Midbrain (tissue), 1 donor: ENCODE measurements around the gene GSK3A.

Source experiments
- DNase-seq: peaks from one replicate; lab custom pipeline; 2025; lab: John Stamatoyannopoulos, UW

GSK3A gene

DNA sequence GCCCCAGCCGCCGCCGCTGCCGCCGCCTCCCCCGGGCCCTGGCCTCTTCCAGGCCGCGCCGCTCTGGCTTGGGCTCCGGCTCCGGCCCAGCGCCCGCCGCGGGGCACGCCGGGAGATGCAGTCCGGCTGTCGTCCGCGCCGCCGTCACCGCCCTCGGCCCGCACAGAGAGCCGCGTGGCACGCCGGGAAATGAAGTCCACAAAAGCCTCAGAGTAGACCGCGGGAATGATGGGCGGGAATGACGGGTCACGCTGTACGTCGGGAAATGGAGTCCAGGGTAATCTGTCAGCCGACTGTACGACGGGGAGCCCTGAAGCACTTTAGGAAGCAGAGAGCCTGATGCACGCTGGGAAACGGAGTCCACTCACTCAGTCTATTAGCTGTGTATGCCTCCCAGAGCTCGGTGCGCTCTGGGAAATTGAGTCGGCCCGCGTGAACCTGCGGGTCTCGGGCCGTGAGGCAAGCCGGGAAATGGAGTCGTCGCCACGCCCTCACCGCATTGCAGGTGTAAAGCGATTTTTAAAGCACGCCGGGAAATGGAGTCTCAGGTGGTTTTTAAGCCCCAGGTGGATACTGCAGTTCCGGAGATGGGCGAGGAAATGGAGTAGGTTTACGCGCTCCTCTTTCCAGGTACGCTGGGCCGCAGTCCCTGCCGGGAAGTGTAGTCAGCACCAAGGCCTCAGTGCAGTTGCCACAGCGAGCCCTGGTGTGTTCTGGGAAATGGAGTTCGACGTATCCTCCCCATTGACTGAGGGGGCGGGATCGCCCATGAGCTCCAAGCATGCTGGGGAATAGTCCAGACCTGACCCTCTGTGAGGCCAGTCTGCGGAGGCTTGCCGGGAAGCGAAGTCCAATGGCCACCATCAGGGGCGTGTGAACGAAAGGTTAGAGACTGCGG lies at the start of gene GSK3A:
TSS of gene GSK3A (minus strand) at position 91 of the 898 bp plus-strand sequence. CDS start 137 bp downstream, outside the sequence.
- DNase-seq, result peak; percentile 100

DNA sequence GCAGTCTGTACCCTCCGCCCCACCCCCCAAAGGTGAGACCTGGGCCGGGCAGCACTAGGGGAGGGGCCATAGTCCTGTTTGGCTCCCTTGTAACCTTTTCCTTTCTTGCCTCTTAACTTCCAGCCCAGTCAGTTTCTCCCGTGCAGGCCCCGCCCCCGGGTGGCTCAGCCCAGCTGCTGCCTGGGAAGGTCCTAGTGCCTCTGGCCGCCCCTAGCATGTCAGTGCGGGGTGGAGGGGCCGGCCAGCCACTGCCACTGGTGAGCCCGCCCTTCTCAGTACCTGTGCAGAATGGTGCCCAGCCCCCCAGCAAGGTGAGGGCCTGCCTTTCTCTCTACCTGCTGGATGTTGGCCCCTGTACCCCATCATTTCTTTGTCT lies 49.0 kb upstream of the GSK3A start:
- DNase-seq, result no peak

DNA sequence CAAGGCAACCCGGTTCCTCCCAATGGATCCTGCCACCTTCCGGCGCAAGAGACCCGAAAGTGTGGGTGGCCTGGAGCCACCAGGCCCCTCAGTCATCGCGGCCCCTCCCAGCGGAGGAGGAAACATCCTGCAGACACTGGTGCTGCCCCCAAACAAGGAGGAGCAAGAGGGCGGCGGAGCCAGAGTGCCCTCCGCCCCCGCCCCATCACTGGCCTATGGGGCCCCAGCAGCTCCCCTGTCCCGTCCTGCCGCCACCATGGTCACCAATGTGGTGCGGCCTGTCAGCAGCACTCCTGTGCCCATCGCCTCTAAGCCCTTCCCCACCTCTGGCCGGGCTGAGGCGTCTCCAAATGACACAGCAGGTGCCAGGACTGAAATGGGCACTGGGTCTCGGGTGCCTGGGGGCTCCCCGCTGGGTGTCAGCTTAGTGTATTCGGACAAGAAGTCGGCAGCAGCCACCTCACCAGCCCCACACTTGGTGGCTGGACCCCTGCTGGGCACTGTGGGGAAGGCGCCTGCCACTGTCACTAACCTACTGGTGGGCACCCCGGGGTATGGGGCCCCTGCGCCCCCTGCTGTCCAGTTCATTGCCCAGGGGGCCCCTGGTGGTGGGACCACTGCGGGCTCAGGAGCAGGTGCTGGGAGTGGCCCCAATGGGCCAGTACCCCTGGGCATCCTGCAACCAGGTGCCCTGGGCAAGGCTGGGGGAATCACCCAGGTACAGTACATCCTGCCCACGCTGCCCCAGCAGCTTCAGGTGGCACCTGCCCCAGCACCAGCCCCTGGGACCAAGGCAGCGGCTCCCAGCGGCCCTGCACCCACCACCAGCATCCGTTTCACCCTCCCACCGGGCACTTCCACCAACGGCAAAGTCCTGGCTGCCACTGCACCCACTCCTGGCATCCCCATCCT lies 48.4 kb upstream of the GSK3A start:
- DNase-seq, result no peak

DNA sequence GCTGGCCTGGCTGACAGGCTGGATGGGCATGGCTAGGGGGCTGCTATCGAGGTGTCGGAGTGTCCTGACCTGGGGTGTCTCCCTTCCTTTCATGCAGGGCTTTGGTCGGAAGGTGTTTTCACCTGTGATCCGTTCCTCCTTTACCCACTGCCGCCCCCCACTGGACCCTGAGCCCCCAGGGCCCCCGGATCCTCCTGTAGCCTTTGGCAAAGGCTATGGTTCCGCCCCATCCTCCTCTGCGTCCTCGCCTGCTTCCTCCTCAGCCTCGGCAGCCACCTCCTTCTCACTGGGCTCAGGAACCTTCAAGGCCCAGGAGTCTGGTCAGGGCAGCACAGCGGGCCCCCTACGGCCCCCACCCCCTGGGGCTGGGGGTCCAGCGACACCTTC lies 47.7 kb upstream of the GSK3A start:
- no peak for DNase-seq

DNA sequence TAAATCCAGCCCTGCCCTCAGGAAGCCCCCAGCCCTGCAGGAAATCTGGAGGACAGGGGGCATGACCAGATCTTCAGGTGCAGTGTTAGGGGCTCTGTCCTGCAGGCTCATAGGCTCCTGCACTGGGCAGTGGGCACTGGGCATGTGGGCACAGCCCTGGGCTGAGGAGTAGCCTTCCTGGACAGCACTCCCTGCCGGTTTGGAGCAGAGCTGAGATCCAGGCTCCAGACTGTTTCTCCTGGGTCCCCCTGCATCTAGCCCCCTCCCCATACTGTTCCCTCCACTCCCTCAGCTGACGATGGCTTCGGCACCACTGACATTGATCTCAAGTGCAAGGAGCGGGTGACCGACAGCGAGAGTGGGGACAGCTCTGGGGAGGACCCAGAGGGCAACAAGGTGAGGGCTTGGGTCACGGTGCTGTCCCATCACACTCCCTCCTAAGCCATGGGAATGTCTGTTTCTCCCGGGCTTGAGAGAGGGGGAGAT lies 47.2 kb upstream of the GSK3A start:
- DNase-seq, result no peak

DNA sequence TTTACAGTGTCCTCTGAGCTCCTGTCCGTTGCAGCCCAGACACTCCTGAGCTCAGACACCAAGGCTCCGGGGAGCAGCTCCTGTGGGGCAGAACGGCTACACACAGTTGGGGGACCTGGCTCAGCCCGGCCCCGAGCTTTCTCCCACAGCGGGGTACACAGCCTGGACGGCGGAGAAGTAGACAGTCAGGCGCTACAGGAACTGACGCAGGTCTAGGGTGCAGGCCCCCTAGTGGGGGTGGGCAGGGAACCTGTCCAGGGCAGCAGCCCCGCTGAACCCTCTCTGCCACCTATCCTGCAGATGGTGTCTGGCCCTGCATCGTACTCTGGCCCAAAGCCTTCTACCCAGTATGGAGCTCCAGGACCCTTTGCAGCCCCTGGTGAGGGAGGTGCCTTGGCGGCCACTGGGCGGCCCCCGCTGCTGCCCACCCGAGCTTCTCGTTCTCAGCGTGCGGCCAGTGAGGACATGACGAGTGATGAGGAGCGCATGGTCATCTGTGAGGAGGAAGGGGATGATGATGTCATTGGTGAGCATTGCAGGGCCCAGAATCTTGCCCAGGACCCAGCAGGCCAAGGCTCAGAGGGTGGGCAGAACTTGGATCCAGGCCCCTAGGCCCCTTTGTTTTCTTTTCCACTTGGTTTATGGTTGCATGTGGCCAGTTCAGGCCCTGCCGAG lies 46.6 kb upstream of the GSK3A start:
- DNase-seq, result no peak

DNA sequence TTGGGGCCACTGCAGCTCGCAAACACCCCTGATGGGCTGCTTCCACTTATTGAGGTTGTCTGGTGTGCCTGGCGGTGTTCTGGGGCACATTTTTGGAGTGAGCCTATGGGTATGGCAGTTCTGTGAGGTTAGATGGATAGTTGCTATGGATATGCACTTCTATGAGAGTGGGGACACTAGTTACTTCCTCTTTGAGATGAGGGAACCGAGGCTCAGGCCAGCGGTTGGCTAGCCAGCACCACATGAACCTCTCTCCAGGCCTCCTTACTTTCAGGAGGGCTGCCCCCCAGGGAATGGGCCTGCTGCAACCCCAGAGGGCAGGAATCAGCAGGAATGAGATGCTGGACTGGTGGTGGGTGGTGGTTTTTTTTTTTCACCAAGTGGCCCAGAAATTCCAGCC lies 46.0 kb upstream of the GSK3A start:
- DNase-seq, result no peak

DNA sequence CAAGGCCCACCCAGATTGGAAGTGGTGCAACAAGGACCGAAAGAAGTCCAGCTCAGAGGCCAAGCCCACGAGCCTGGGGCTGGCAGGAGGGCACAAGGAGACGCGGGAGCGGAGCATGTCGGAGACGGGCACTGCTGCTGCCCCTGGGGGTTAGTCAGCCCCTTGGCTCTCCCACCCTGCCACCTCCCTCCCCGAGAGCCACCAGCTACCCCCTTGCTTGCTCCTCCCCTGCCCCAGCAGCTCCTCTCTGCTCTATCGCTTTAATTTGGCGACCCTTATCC lies 45.4 kb upstream of the GSK3A start:
- DNase-seq, result no peak

DNA sequence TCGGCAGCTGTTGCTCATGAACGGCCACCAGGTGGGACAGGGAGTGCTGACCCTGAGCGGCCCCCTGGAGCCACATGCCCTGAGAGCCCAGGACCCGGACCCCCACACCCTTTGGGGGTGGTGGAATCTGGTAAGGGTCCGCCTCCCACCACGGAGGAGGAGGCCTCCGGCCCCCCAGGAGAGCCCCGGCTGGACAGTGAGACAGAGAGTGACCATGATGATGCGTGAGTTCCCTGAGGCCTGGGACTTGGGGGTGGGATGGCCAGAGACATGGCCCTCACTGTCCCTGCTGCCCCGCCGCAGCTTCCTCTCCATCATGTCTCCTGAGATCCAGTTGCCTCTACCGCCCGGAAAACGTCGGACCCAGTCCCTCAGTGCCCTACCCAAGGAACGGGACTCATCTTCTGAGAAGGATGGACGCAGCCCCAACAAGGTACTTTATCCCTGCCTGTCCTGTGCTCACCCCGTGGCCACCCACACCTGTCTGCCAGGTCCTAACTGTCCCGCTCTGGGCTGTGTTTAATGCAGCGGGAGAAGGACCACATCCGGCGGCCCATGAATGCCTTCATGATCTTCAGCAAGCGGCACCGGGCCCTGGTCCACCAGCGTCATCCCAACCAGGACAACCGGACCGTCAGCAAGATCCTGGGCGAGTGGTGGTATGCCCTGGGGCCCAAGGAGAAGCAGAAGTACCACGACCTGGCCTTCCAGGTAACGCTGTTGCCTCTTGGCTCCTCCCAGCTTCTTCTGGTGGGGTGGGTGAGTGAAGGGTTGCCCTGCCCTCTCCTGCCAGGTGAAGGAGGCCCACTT lies 44.8 kb upstream of the GSK3A start:
- no peak for DNase-seq

DNA sequence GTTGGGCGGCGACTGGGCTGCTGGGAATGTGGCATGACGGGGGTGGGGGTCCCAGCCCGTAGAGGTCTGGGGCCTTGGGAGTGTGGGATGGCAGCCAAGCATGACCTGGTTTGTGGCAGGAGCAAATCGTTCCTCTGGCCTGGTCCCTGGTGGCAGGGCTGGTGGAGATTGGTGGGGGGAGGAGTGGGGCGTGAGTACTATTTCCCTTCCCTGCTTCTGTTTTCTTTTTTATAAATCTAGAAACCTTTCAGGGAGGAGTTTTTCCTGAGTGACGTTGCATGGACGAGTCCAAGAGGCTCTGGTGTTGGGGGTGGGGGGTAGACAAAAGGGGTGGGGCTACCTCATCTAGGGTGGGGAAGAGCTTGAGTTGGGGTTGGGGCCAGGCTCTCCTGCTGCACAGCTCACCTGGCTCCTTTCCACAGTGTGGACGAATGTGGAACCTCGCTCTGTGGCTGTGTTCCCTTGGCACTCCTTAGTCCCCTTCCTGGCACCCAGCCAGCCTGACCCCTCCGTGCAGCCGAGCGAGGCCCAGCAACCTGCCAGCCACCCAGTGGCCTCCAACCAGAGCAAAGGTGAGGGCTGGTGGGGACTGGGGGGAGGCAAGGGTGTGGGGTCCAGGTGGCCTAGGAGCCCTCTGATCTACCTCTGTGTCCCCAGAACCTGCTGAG lies 44.1 kb upstream of the GSK3A start:
- DNase-seq, result peak; percentile 27

DNA sequence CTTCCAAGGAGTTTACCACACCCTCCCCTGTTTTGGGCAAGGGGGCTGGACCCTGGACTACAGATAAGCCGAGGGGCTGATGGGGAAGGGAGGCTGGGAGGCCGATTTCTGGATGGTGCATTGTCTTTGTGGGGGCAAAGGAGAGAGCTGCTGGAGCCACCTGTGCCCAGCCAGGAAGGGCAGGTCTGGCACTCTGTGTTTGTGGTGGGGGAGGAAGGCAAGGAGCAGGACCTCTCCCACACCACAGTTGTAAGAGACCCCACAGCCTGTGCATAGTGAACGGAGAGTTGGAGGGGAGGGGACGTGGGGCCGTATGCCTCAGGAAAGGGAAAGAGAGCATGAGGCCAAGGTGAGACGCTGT lies 43.6 kb upstream of the GSK3A start:
- no peak for DNase-seq

DNA sequence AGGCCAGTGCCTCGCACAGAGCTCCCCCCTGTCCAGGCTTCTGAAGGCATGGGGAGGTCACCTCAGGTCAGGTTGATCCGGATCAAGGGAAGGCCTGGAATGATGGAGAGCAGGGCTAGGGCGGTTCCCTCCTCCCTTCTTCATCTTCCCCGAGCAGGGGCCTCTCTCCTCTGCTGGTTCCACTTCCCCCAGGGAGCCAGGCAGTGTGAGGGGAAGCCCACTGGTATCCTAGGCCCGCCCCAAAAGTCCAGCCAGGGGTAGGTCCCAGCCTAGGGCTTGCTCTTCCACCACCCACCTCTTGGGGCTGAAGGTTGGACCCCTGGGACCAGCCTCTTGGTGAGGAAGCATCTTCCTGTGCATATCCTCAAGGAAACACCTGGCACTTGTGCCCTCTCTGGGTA lies 43.1 kb upstream of the GSK3A start:
- no peak for DNase-seq

DNA sequence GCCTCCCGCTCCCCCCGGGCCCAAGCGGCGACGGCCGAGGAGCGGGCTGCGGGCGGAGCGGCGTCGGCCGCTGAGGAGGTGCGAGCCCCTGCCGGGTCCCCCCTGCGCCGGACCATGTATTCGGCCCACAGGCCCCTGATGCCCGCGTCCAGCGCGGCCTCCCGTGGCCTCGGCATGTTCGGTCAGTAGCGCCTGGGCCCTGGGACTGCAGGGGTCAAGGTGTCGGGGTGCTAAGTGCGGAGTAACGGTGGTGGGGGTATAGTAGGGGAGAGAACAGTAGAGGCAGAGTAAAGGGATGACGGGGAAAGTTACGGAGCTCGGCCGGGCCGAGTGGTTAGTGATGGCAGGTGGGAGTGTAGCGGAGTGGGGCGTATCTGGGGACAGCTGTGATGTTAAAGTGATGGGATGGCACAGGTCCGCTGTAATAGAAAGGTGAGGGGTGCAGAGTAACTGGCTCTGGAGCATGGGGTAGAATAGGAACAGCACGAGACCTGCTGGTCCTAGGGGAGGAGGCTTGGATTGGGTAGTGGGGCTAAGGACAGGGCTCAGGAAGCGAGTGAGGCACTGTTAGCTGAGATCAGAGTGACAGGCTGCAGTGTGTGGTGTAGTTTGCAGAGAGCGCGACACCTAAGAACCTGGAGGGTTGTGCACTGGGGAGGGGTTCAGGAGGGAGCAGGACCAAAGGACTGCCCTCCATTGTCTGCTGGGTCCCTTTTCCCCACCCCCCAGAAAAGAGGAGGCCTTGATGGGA lies 42.4 kb upstream of the GSK3A start:
- DNase-seq, result no peak

DNA sequence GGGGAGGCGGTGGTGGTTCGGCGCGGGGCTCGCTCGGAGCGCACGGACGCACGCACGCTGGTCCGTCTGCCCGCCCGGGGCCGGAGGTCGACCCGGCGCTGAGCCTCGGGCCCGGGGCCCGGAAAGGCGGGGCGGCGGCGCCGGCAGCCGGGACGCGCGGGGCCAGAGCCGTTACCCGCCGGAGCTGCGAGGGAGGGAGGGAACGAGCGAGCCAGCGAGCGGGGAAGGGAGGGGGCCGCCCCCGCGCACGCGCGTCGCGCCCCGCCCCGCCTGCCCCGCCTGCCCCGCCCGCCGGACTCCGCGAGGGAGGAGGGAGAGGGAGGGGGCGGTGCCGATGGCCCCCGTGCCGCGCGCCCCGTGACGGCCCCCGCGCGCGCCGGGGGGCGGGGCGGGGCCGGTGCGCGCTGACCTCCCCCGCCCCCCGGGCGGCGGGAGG lies 41.7 kb upstream of the GSK3A start:
- peak; percentile 81 for DNase-seq

DNA sequence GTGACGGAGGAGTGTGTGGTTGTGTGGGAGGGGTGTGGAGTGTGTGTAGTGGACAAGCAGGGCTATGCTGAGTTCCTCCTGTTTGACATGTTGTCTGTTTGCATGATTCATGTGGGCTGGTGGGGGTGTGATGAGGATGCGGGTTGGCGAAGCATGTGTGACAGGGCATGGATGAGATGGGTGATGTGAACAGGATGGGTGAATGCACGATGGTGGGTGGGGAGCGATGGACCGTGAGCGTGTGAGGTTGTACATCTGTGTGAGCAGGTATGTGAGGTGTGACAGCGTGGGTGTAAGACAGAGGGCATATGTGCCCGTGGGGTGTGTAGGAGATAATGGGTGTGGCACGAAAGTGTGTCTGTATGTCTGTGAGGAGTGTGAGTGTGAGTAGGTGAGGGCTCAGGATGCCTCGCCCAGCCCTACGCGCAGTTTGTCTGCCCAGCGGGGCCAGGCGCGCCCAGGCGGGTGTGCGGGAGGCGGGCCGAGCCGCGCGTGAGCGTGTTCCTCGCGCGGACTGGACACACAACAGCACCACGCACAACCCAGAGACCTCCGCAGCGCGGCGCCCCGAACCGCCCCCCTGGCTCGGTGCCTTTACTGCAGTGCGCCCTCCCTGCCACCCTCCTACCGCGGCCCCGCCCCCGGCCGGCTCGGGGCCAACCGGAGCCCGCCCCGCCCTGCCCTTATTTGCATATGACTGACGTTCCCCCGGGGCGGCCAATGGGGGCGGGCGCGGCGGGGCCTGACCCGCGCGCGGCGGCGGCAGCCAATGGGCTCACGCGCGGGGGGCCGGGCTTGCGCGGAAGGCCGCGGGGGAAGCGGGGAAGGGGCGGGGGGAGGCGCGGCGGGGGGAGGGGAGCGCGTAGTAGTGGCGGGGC lies 41.0 kb upstream of the GSK3A start:
- DNase-seq, result peak; percentile 93

DNA sequence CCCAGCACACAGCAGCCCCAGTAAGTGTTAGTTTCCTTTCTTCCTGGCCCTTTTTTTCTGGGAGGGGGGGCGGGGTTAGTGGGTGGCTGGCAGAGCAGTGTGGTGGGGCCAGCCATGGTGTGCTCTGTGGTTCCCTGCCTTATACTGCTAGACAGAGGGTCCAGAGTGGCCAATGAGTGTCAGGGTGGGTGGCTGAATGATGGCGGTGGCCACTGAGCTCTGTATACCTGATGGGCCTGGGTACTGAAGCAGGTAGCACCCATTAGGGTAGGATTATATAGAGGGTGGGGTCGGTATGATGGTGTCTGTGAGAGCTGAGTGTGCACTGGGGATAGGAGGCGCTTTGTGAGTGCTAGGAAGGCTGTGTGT lies 40.4 kb upstream of the GSK3A start:
- no peak for DNase-seq

DNA sequence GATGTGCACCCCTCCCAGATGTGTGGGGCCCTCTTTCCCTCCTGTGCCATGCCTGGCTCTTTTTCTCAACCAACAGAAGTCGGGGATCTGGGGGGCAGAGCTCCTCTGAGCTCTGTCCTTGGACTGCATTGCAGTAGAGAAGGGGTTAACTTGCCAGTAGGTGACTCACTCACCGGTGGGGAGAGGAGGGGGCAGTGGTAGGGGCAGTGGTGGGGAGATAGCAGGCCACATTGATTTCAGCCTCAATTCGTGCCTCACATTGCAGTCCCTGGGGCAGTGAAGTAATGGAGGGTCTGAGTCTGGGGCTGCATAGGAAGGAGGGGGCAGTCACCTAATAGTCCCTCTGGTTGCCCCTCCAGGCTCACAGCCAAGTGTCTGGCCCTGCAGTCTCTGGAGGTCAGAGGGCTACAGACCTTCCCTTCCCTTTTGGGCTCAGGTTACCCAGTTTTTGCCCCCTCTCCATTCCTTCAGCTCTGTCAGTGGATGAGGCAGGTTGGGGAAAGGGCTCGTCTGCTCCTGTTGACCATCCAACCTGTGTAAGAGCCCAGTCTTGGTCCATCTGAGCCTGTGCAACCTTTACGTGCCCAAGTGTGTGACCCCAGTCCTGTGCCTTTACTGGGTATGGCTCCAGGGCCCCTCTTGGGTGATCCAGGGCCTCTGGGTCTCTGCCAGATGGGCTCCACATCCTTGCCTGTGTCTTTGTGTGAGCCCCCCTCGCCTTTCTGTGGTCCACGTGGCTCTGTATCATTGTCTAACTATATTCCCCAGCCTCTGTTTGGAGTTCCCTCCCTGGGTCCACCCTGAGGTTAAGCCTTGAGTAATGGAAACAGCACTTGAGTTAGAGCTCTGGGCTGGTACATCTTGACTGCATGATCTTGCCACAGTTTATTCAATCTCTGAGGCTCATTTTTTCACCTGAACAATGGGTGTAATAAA lies 39.7 kb upstream of the GSK3A start:
- DNase-seq, result peak; percentile 32

DNA sequence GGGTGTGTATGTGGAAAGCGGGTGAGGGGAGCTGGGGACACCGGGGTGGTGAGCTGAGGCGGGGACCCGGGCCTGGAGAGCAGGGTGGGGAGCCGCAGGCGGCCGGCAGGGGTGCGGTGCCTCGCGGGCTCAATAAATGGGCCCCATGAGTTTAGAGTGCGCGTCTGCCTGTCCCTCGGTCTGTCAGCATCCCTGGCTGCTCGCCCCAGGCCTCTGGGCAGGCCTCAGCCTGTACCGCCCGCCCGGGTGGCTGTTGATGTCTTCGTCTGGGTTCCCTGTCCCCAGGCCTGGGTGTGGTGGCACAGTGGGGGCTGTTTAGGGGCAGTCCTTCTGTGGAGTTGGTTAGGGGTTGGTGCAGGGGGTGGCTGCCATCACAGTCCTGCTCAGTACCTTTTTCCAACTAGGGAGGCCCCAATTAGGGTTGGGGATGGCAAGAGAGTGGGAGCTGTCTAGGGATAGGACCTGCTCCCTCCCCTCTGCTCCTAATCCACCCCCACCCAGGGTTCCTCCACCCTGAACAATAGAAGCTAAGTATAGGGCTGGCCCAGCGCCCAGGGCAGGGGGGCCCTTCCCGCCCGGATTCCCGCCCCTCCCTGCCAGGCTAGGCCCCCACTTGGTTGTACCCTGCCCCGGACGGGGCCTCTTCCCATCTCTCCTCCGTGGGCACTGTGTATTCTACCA lies 38.9 kb upstream of the GSK3A start:
- peak; percentile 65 for DNase-seq
